ENCODE results near the gene ZKSCAN7.
A peak's percentile ranks its signal among the peaks of the same experiment; 100 is the strongest.
"Not testable (repeated sequence)": the region's sequence is repeated elsewhere in the genome, so short reads cannot be mapped to it uniquely, and the experiment has no call there.

ZKSCAN7 gene

DNA sequence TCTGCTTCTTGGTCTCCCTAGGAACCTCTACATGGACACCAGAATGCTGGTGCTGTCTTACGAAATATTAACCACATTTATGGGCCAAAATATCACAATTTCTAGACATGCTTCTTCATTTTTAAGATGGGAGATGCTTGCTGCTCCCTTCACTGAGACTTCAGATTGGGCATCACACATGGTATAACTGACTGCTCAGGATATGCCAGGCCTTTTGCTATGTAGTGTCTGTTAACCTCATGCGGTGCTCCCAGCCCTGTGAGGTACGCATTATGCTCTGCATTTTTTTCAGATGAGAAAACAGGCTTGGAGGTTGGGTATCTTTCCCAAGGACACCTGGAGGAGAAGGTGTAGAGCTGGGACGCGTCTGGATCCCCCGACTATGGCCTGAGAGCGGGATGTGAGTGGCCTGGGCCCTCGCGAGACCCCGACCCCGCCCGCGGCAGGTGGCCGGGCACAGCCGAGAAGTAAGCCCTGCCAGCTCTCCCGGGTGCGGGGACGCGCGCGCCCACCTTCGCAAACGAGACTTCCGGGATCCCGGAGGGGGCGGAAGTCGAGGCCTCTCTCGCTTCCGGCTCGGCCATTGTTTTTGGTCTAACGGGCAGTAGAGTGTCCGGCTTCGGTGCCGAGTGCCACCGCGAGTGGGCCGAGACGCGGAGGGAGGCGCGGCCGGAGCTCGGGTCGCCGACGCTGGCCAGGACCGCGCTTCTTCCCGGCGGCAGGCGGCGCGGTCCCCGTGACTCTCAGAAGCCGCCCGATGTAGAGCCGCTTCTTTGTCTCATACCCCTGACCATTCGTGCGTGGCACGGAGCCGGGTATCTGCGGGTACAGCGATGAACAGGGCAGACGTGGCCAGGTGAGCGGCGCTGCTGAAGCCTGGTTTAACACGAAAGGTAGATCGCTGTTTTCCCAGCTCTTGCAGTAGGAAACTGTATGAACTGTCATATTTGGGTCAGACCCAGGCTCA lies at the start of gene ZKSCAN7:
TSS of gene ZKSCAN7 (plus strand) at position 568 of the 967 bp plus-strand sequence. CDS start 1,855 bp downstream, outside the sequence.
- peak; percentile 59 for DNase-seq

DNA sequence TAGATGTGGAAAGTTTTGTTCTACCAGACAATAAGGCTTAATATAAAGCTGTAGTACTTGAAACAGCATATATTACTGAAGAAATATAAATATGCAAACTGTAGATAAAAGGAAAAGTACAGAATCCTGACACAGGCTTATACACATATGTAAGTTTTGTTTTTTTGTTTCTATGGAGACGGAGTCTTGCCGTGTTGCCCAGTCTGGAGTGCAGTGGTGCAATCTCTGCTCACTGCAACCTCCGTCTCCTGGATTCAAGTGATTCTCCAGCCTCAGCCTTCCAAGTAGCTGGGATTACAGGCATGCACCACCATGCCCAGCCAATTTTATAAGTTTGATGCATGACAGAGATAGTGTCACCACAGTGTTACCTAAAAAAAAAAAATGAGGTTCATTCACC lies 48.4 kb upstream of the ZKSCAN7 start:
- no peak for DNase-seq

DNA sequence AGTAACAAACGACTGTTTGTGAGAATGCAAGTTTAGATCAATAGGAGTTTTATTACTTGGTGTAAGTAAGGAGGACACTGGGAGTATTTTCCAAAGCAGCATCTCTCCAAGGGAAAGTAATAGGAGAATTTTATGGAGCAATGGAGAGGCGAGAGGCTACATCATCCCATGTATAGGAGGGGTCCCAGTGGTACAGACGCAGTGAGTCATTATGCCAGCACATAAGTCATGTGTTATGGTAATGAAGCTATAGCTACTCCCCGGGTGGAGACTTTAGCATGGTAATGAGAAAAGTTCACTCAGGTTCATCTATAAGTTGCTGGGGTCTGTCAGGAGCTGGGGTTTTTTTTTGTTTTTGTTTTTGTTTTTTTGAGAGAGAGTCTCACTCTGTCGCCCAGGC lies 48.0 kb upstream of the ZKSCAN7 start:
- DNase-seq = no peak

DNA sequence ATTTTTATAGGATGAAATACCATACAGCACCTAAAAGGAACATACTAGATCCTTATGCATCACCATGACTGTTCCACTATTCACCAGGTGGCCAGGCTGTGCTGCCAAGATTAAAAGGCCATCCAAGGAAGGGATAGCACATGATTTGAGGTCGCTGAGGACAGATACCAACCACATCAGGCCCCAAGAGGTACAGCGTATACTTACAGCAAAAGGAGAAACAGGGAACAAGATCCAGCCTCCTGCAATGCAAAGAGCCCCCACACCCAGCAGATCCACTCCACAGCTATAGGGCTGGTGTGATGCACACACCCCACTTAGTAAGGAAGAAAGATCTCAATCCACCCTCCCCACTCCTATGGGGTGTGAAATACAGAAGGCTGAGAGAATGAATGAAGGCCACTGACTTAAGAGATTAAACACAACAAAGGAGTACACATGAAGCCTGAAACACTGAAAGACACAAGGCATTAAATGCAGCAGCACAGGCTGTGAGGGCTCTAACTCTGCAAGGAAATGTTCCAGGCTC lies 45.5 kb upstream of the ZKSCAN7 start:
- DNase-seq = no peak

DNA sequence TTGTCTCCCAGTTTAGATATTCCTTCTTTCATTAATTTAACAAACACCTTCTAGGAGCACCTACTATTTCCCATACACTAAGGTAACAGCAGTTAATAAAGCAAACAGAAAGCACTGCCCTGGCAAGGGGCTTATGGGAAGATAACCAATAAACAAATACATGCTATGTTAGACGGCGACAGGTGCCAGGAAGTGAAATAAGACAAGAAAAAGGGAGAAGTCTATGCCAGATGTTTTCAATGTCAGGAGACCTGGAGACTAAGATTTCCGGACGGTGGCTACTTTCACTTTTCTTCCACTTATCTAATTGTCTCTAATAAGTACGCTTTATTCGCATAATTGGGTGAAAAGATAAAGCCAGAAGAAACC lies 45.0 kb upstream of the ZKSCAN7 start:
- no peak for DNase-seq

DNA sequence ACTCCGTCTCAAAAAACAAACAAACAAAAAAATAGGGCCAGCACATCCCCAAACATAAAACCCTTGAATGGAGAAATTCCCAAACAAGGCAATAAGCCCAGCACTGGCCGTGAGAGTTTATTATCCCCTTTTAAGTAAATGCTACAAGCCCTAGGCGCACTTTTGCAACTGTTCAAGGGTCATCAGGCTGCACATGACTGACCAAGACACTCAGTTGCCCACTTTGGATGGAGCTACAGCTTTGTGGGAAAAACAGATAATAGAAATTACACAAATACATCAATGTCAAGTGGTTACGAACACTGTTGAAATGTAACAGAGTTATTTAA lies 43.8 kb upstream of the ZKSCAN7 start:
- DNase-seq = no peak

DNA sequence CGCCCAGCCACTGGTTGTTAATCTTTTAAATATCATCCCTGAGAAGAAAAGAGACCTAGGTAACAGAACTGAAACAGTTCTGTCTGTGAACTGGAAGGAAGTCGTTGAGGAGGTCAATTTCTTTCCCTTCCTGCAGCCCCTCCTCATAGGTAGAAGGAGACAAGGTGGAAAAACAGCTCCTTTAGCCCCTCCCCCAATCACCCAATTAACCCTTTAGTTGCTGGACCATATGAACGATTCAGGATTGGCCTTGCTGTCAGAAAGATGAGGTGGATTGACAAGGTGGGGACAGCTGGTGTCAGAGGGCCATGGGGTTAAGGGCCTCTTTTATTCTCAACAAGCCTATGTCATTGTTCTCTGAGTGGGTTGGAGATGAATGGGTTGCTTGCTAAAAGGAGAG lies 41.5 kb upstream of the ZKSCAN7 start:
- no peak for DNase-seq

DNA sequence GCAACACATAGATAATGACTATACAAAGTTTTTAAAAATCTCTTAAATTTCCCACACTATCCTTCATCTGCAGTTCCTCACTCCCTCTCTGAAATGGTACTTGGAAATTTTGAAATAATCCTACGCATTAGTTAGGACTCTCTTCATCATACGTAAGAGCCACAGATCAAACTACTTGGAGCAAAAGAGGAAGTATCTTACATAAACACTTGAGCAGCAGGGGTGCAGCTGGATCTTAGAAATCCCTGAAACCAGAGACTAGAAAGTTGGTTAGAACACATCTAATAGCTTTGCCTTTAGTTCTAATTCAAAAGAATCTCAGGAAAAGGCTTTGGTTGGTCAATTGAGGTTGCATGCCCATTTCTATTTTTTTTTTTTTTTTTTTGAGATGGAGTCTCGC lies 38.8 kb upstream of the ZKSCAN7 start:
- DNase-seq = no peak

DNA sequence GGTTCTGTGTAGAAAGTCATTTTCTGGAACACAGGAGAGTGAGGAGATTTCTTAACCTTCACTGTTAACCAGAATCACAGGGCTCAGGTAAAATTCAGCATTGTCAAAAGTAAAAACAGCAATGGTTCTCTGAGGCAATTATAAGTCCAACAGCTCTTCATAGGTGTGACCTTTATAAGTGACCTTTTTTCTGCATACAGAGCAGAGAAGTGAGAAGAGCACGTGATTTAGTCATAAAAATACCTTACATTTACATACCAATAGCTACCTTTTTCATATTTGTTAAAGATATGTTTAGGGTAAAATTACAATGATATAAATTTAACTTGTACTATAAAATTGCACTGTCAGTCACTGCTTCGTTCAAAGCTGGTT lies 36.2 kb upstream of the ZKSCAN7 start:
- no peak for DNase-seq

DNA sequence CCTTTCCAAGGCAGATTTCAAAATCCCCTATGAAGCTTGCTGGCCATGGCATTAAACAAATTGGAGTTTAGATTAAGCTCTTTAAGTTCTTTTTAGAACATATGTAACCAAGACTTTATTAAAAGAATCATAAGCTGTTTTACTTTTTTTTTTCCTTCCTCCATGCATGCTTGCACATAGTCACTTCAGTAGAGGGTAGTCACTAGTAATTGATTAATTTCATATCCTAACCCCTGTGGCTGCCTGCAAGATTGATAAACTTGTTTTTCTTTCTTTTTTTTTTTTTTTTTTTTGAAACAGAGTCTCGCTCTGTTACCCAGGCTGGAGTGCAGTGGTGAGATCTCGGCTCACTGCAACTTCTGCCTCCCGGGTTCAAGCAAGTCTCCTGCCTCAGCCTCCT lies 33.3 kb upstream of the ZKSCAN7 start:
- no peak for DNase-seq

DNA sequence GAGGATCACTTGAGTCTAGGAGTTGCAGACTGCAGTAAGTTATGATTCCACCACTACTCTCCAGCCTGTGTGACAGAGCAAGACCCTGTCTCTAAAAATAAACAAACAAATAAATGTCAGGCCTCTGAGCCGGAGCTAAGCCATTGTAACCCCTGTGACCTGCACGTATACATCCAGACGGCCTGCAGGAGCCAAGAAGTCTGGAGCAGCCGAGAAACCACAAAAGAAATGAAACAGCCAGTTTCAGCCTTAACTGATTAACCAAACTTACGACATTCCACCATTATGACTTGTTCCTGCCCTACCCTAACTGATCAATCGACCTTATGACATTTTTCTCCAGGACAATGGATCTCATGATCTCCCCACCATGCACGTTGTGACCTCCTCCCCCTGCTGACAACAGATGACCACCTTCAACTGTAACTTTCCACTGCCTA lies 32.5 kb upstream of the ZKSCAN7 start:
- DNase-seq = no peak

DNA sequence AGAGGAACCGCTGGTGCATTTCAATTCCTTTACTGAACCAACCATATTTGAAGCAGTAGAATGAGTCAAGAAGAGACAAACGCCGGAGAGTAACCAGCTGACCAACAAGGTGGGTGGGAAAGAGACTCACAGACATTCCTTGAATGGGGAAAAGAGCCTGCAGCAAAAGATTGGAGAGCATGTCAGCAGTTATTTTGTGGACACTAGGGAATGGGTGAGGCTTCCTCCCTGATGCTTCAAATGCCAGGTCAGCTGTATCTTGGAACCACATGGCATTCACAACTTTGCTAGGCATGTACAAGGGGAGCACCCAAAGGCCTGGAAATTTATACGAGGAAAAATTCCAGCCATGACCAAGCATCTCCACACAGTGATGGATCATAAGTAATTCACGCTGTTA lies 29.9 kb upstream of the ZKSCAN7 start:
- no peak for DNase-seq

DNA sequence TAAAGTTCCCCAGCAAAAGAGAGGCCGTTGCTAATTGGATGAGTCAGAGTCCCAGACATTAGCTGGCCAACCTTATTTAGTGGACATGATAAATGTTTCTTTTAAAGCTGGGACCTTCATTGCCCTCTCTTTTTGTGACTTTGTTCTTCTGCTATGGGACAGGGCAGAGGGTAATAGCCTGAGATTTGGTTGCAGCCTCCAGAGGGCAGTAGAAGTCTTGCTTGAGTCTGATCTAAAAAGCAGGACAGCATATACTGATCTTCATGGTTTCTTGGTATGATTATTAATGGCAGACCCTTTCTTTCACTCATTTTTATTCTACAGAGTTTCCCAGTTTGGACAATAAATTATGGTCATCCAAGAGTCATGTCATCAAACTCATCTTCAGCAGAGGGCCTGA lies 25.1 kb upstream of the ZKSCAN7 start:
- no peak for DNase-seq

DNA sequence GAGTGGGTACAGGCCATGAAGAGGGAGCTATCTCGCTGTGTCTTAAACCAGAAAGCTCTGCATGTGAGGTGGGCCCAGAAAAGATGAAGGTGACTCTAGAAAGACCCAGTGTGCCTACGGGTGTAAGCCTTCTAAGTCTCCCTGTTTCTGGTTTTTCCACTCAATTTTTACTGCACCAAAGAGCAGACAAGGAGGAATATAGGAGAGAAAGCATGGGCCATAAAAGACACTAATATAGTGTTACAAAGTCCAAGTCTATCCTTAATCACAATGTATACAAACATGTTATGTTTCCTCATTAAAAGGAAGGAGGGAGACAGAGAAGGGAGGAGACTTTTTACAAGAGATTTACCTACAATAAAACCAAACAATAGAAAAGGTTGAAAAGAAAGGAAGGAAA lies 24.1 kb upstream of the ZKSCAN7 start:
- DNase-seq = no peak

DNA sequence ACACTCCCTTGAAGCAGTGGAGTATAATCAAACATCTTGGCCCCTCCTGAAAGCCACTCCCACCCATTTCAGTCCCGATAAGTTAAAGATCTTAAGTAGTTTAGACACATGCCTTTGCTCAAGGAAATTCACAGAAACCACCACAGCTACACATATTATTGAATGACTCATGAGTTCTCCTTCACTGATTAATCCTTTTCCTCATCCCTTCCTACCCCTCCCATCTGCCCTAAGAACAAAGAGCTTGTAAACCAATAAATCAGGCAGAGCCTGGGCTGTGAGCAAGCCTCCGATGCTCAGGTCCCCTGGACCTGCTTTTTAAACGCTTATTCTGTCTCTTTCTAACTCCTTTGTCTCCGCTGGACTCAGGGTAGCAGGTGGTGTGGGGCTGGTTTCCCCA lies 20.3 kb upstream of the ZKSCAN7 start:
- DNase-seq = not testable (repeated sequence)

DNA sequence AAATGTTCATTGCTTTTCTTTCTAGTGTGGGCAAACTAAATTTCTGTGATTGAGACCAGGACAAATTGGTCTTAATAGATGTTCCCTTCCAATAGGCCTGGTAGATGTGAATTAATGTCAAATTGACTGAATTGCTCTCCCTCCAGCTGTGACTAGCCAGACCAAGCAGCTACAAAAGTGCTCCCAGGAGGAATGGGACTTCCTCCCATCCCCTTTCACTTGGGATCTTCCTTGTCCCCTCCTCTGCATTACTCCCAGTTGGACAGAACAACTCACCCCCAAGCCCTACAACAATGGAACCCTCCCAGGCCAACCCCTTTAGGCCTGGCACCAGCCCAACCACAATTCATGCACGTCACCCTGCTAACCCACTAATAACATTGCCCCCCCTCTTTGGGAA lies 19.6 kb upstream of the ZKSCAN7 start:
- no peak for DNase-seq

DNA sequence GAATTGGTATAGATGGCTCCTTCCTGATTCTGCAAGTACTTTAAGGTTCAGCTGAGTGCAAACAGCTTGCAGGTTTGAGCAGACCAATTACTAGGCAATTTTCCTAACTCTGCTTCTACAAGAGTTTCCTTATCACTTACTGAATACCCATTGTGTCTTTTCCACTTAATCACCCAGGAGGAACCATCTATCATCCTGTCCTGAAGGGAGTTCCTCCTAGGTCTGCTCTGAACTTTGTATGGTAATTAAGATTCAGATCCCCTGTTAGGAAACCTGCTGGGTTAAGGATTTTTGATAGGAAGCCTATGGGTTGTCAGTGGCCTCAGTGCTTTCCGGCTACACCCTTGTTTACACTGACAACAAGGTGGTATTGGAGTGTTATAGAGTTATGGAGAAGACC lies 10.2 kb upstream of the ZKSCAN7 start:
- DNase-seq = not testable (repeated sequence)

DNA sequence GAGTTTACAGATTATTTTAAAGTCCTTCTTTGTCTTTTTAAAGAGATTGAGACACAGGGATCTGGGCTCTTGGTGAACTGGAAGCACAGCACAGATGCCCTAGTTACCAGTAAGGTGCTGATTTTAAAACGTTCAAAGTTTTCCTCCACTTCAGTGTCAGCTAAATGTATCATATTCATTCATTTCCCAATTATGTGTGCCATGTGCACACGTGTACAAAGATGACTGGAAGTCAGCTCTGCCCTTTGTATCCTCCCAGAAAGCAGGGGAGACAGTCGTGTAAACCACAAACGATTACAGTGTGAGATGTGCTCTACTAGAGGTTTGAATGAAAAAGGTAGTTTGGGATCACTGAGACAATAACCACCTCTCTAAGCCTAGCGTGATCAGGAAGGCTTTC lies 730 bp downstream of the ZKSCAN7 start:
- DNase-seq = no peak

DNA sequence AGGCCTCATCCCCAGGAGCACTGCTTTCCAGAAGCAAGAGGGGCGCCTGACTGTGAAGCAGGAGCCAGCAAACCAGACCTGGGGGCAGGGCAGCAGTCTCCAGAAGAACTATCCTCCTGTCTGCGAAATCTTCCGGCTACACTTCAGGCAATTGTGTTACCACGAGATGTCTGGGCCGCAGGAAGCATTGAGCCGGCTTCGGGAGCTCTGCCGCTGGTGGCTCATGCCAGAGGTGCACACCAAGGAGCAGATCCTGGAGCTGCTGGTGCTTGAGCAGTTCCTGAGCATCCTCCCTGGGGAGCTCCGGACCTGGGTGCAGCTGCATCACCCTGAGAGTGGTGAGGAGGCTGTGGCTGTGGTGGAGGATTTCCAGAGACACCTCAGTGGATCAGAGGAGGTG lies 2.1 kb downstream of the ZKSCAN7 start:
- no peak for DNase-seq

DNA sequence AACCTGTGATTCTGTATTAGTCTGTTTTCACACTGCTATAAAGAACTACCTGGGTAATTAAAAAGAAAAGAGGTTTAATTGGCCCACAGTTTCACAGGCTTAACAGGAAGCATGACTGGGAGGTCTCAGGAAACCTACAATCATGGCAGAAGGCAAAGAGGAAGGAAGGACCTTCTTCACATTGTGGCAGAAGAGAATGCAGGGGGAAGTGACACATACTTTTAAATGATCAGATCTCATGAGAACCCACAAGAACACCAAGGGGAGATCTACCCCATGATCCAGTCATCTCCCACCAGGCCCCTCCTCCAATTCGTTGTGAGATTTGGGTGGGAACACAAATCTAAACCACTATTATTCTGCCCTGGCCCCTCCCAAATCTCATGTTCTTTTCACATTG lies 6.1 kb downstream of the ZKSCAN7 start:
- DNase-seq = no peak

DNA sequence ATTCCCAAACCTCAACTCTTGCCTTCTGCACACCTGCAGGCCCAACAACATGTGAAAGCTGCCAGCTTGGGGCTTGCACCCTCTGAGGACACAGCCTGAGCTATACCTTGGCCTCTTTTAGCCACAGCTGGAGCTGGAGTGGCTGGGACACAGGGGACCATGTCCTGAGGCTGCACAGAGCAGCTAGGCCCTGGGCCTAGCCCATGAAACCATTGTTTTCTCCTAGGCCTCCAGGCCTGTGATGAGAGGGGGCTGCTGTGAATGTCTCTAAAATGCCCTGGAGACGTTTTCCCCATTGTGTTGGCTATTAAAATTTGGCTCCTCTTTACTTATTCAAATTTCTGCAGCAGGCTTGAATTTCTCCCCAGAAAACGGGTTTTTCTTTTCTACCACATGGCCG lies 7.2 kb downstream of the ZKSCAN7 start:
- DNase-seq = no peak

DNA sequence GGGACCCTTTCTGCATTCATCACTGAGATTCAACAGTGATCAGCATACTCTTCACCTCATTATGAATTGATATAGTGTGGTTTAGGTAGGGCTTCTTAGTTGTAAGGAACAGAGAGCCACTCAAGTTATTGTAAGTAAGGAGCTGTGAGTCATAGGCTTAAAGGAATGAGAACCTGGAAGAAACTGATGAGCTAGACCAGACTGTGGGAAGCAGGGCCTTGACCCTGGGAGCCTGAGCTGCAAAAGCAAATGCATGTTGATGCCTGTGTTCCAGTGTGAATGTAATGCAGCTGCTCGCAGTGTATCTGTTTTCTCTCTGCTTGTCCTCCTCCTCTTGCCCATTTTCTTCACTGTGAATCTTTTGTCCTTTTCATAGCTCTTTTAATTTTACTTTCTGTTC lies 13.6 kb downstream of the ZKSCAN7 start:
- DNase-seq = no peak

DNA sequence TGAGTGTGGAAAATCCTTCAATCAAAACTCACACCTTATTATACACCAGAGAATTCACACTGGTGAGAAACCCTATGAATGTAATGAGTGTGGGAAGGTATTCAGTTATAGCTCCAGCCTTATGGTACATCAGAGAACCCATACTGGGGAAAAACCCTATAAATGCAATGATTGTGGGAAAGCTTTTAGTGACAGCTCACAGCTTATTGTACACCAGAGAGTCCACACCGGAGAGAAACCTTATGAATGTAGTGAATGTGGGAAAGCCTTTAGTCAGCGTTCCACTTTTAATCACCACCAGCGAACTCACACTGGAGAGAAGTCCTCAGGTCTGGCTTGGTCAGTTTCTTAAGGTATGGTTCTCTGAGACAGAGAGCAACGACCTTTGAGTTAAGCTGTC lies 16.0 kb downstream of the ZKSCAN7 start:
- no peak for DNase-seq

DNA sequence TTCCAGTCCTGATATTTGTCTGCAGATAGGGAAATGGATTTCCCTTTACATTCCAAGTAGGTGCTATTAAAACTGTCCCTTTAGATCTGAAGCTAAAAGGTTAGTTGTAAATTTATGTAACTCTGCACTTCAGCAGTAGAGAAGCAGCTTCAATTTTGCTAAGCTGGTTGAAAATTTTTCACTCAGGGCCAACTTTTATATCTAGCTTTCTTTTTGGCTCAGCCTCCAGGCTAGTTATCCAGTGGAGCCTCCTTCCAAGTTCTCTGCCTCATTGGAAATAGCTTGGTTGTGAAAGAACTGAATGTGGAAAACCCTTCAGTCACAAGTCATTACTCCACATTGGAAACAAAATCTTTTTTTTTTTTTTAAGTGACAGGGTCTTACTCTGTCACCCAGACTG lies 21.6 kb downstream of the ZKSCAN7 start:
- no peak for DNase-seq
